Measurements from ENCODE around the gene SNAI3. TPM values are rescaled to one million over a fixed set of nuclear protein-coding genes. Genes with fewer than 3 reads are reported as not detected.

Gene SNAI3
- total and polyA plus RNA-seq, 9 of the 15 experiments (the other 6 are each of a cell fraction or from before 2014, with no cell fraction given) = 0.04 to 4.1 (median 0.80) TPM; not detected in 1

- TF ChIP-seq MTA2 (IDR thresholded peaks at IDR 0.05; ENCODE audit: low read depth) (no peak), BMI1 (IDR thresholded peaks at IDR 0.05; ENCODE audit: low read length) (no peak), MCM5 (IDR thresholded peaks at IDR 0.05; ENCODE audit: low read depth) (no peak), FOXP1 (CRISPR knock-in tag; IDR thresholded peaks at IDR 0.05) (no peak; the same call in 1 of the 2 replicates), E2F3 (CRISPR knock-in tag; IDR thresholded peaks at IDR 0.05) (no peak), NCOR1 (IDR thresholded peaks at IDR 0.05) (peak; percentile 53), TRIM24 (IDR thresholded peaks at IDR 0.05) (peak in 1 of 2 experiments; percentile 64; a peak in 2 of 4 replicates), SLC30A9 (CRISPR knock-in tag; IDR thresholded peaks at IDR 0.05) (no peak), ZBTB2 (IDR thresholded peaks at IDR 0.05) (no peak), ZBTB11 (CRISPR knock-in tag; IDR thresholded peaks at IDR 0.05) (peak; percentile 33 to 90 (median 62); a peak in 4 of 6 replicates), SMAD4 (CRISPR knock-in tag; conservative IDR thresholded peaks at IDR 0.05) (peak; percentile 74), GTF2E2 (tag; IDR thresholded peaks at IDR 0.05) (no peak), STAT6 (CRISPR knock-in tag; IDR thresholded peaks at IDR 0.05) (no peak), CUX1 (CRISPR knock-in tag; IDR thresholded peaks at IDR 0.05) (no peak), ZNF780A (CRISPR knock-in tag; IDR thresholded peaks at IDR 0.05) (no peak)
Measured at GRCh38 chr16:88651276-88651988, 34.9 kb downstream of the SNAI3 start (continued).

Data from K562 (cell line).